ENCODE results near the gene SPATA6L.

DNA sequence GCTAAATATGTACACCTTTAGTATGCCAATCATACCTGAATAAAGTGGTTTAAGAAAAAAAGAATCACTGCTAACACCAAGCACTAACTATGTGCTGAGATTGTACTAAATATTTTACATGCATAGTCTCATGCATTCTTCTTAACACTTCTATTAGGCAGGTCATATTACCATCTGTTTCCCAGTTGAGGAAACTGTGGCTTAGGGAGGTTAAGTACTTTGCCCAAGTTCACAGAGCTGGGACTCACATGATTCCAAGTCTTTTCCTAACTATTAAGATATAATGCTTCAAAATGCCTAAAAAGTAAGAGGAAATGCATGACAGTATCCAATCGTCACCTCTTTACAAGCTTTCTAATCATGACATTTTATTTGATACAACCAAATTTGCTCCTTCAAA is 73.4 kb downstream of the SPATA6L start:
- TF ChIP-seq, protein P1, sequence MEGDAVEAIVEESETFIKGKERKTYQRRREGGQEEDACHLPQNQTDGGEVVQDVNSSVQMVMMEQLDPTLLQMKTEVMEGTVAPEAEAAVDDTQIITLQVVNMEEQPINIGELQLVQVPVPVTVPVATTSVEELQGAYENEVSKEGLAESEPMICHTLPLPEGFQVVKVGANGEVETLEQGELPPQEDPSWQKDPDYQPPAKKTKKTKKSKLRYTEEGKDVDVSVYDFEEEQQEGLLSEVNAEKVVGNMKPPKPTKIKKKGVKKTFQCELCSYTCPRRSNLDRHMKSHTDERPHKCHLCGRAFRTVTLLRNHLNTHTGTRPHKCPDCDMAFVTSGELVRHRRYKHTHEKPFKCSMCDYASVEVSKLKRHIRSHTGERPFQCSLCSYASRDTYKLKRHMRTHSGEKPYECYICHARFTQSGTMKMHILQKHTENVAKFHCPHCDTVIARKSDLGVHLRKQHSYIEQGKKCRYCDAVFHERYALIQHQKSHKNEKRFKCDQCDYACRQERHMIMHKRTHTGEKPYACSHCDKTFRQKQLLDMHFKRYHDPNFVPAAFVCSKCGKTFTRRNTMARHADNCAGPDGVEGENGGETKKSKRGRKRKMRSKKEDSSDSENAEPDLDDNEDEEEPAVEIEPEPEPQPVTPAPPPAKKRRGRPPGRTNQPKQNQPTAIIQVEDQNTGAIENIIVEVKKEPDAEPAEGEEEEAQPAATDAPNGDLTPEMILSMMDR (IDR thresholded peaks at IDR 0.05), result no peak
- TF ChIP-seq POLR2A (IDR thresholded peaks at IDR 0.05), result no peak

Data from esophagus squamous epithelium (tissue), 4 donors.